Activated CD4-positive, alpha-beta memory T cell treated with anti-CD3 and anti-CD28 coated beads, Interleukin-2, amount 10 ng/mL, durations not matched to agents 7 days and 5 days (primary cell): ENCODE results near the gene TTC9B. TPM values are rescaled to one million over a fixed set of nuclear protein-coding genes. Genes with fewer than 3 reads are reported as not detected.

ENCODE experiments used
- CTCF ChIA-PET: fragments of 350-600 bp; sonication (Branson Sonifier 250); formaldehyde crosslinking; loops from one replicate; lab custom pipeline; 2021; ENCODE audit warnings: antibody characterized with exemption, inconsistent platforms; lab: Charles Lee
- POLR2A ChIA-PET: fragments of 350-600 bp; sonication (Branson Sonifier 250); formaldehyde crosslinking; loops from one replicate; lab custom pipeline; 2021; ENCODE audit warnings: antibody characterized with exemption; lab: Charles Lee
- DNase-seq: peaks from one replicate; pipeline ENCODE4 v3.0.0-alpha.2; 2020
- H3K27ac Mint-ChIP-seq: one replicate; pipeline ENCODE4 v1.8.0; 2021; ENCODE audit warnings: mild to moderate bottlenecking, mixed read lengths
- H3K27me3 Mint-ChIP-seq: one replicate; pipeline ENCODE4 v1.8.0; 2021; ENCODE audit warnings: mixed read lengths
- H3K36me3 Mint-ChIP-seq: one replicate; pipeline ENCODE4 v1.8.0; 2021; ENCODE audit warnings: low read depth, mixed read lengths
- H3K4me1 Mint-ChIP-seq: one replicate; pipeline ENCODE4 v1.8.0; 2021; ENCODE audit warnings: mixed read lengths
- H3K4me3 Mint-ChIP-seq: one replicate; pipeline ENCODE4 v1.8.0; 2021; ENCODE audit warnings: mild to moderate bottlenecking, mixed read lengths
- H3K9me3 Mint-ChIP-seq: one replicate; pipeline ENCODE4 v1.8.0; 2021; ENCODE audit warnings: mixed read lengths
- total RNA-seq, 2 experiments: library from RNA; stranded (reverse); gene quantifications; one replicate each; pipeline ENCODE4 v1.2.3, GENCODE V29; 2021

Gene TTC9B
- total RNA-seq, 2 experiments from 2014 or later, result not detected

DNA sequence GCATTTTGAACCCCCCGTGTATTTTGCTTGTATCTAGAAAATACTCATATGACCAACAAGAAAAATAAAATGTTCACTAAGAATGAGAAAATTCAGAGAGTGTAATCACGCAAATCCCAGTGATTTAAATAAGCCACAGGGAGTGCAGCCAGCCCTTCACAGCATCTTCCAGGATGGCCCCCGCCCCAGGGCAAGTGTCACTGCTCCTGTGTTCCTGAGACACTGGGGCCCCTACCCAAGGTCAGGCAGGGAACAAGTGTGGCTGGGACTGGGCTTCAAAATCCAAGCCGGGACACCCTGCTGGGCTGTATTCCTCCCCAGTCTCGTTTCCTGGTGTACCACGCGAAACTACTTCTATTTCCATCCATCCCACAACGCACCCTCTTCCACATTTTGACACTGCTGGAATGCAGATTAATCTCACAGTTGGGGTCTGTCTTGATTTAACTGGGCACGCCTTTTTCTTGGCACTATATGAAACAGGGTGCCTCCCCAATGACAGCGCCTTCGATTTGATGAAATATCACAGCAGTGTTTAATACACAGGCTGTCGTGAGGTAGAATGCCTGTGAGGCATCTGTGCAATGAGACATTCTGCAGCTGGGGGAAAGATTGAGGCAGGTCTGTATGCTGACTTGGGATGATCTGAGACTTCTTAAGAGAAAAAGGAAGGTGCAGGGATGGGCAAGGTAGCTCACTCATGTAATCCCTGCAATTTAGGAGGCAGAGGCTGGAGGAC lies 26.6 kb upstream of the TTC9B start:
- Mint-ChIP-seq H3K36me3 (peaks cover 9% of the 10 kb centered on the region), H3K27ac (no peak overlapping the region), H3K9me3 (no peaks in the 10 kb centered on the region), H3K4me3 (no peak overlapping the region), H3K4me1 (no peaks in the 10 kb centered on the region), H3K27me3 (no peaks in the 10 kb centered on the region)
- CTCF ChIA-PET, result interaction anchor here (0.7 kb wide), 1 partner anchor 91 kb away, joined by 3 read pairs; no protein-coding TSS in a partner anchor
- no peak for DNase-seq
- POLR2A ChIA-PET, result no interaction called here

DNA sequence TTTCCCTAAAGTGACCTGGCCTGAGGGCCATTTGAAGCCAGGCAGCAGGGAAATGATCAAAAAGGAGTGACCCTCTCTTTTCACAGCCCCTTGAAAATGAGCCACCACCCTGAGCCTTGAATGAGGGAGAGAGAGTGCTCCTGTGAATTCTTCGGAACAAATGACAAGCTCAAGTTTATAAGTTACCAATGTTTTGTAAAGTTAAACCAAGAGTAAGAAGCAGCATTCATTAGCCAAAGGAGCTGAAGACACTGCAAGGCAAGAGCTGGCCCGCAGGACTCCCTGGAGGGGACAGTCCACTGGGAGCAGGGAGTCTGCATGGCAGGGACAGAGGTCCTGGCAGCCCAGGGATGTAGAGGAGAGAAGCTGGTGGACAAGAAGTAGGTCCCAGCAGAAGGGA lies 25.0 kb upstream of the TTC9B start:
- no peak overlapping the region for H3K27ac Mint-ChIP-seq
- H3K4me3 Mint-ChIP-seq, result no peak overlapping the region
- POLR2A ChIA-PET, result no interaction called here
- DNase-seq, result no peak
- H3K36me3 Mint-ChIP-seq, result peaks cover 17% of the 10 kb centered on the region
- H3K9me3 Mint-ChIP-seq, result no peaks in the 10 kb centered on the region
- CTCF ChIA-PET, result no interaction called here
- H3K27me3 Mint-ChIP-seq, result no peaks in the 10 kb centered on the region
- H3K4me1 Mint-ChIP-seq, result no peaks in the 10 kb centered on the region

- no peaks in the 10 kb centered on the region for H3K4me1 Mint-ChIP-seq
- no peak overlapping the region for H3K27ac Mint-ChIP-seq
- ChIA-PET POLR2A (no interaction called here), CTCF (no interaction called here)
- no peak for DNase-seq
- H3K9me3 Mint-ChIP-seq, result no peaks in the 10 kb centered on the region
- H3K27me3 Mint-ChIP-seq, result no peaks in the 10 kb centered on the region
- H3K4me3 Mint-ChIP-seq, result no peak overlapping the region
- peaks cover 22% of the 10 kb centered on the region for H3K36me3 Mint-ChIP-seq
Observed at GRCh38 chr19:40242480-40242879, 24.3 kb upstream of the TTC9B start.

GRCh38 chr19:40241809-40242384 lies 23.7 kb upstream of the TTC9B start:
- peaks cover 24% of the 10 kb centered on the region for H3K36me3 Mint-ChIP-seq
- H3K27me3 Mint-ChIP-seq, result no peaks in the 10 kb centered on the region
- no peaks in the 10 kb centered on the region for H3K9me3 Mint-ChIP-seq
- H3K4me1 Mint-ChIP-seq, result no peaks in the 10 kb centered on the region
- no peak overlapping the region for H3K27ac Mint-ChIP-seq
- no peak for DNase-seq
- no peak overlapping the region for H3K4me3 Mint-ChIP-seq
- ChIA-PET CTCF (no interaction called here), POLR2A (no interaction called here)

DNA sequence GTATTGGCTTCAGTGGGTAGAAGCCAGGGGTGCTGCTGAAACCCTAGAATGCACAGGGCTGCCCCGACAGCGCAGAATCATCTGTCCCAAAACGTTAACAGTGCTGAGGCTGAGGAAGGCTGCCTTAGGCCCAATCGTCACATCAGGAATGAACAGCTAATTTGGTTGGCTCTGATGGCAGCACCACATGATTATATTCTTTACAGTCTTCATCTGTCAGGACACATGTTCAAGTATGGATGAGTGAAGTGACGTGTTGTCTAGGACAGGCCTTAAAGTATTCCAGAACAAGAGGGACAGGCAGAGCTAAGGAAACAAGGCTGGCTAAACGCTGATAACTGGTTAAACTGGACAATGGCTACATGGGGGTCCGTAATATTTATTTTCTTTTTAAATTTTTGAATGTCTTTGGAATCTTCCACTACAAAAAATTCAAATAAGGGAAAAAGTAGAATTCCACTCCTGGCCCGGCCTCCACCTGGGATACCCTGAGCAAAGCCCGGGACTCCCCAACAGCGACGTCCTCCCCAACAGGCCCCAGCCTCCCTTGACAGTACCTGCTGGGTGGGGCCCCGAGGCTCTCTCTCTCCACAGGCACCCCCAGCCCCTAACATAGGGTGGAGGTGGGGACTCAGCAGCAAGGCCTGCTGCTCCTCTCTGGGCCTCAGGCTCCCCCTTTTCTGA lies 23.1 kb upstream of the TTC9B start:
- Mint-ChIP-seq H3K4me3 (no peak overlapping the region), H3K27ac (no peak overlapping the region), H3K9me3 (no peaks in the 10 kb centered on the region), H3K27me3 (no peaks in the 10 kb centered on the region), H3K36me3 (peaks cover 25% of the 10 kb centered on the region), H3K4me1 (no peaks in the 10 kb centered on the region)
- ChIA-PET POLR2A (no interaction called here), CTCF (no interaction called here)
- no peak for DNase-seq

DNA sequence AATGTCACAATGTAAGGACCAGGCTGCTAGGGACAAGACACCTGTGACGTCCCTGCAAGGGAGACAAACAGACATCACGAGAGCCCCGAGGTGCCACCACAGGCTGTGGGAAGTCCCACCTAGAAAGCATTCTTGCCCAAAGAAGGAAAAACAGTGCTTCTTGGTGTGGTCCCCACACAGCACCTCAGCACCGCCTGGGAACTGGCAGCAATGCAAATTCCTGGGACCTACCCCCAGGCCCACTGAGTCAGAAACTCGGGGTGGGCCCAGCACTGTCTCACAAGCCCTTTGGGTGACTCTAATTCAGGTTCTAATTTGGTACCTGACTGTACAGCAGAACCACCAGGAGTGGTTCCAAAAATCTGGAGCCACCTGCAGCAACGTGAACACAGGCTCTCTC lies 22.1 kb upstream of the TTC9B start:
- no peak for DNase-seq
- POLR2A ChIA-PET, result no interaction called here
- no peaks in the 10 kb centered on the region for H3K9me3 Mint-ChIP-seq
- CTCF ChIA-PET, result no interaction called here
- H3K27ac Mint-ChIP-seq, result no peak overlapping the region
- H3K27me3 Mint-ChIP-seq, result no peaks in the 10 kb centered on the region
- H3K4me3 Mint-ChIP-seq, result no peak overlapping the region
- peaks cover 25% of the 10 kb centered on the region for H3K36me3 Mint-ChIP-seq
- no peaks in the 10 kb centered on the region for H3K4me1 Mint-ChIP-seq

GRCh38 chr19:40239415-40240226 lies 21.4 kb upstream of the TTC9B start:
- ChIA-PET POLR2A (no interaction called here), CTCF (no interaction called here)
- DNase-seq, result no peak
- H3K36me3 Mint-ChIP-seq, result peaks cover 25% of the 10 kb centered on the region
- H3K4me1 Mint-ChIP-seq, result no peaks in the 10 kb centered on the region
- no peak overlapping the region for H3K27ac Mint-ChIP-seq
- H3K9me3 Mint-ChIP-seq, result no peaks in the 10 kb centered on the region
- no peaks in the 10 kb centered on the region for H3K27me3 Mint-ChIP-seq
- no peak overlapping the region for H3K4me3 Mint-ChIP-seq

DNA sequence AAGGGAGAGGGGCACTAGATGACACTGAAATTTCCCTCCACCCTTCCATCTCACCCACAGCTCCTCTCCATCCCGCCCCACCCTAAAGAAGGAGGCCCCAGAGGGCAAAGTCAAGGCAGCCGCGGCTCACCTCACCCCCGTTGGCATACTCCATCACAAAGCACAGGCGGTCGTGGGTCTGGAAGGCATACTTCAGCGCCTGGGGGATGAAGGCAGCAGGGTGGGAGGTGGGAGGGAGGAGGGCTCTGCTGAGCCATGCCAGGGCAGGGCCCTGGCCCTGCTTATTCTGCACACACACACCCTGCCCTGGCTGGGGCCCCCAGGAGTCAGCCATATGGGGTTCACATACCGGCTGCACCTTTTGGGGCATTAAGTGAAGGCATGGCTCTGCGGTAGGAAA lies 20.6 kb upstream of the TTC9B start:
- CTCF ChIA-PET, result interaction anchor here (0.5 kb wide), 1 partner anchor 20 kb away, joined by 5 read pairs; no protein-coding TSS in a partner anchor
- H3K27me3 Mint-ChIP-seq, result no peaks in the 10 kb centered on the region
- H3K4me3 Mint-ChIP-seq, result no peak overlapping the region
- peaks cover 25% of the 10 kb centered on the region for H3K36me3 Mint-ChIP-seq
- H3K9me3 Mint-ChIP-seq, result no peaks in the 10 kb centered on the region
- DNase-seq, result no peak
- POLR2A ChIA-PET, result no interaction called here
- H3K4me1 Mint-ChIP-seq, result no peaks in the 10 kb centered on the region
- H3K27ac Mint-ChIP-seq, result no peak overlapping the region

DNA sequence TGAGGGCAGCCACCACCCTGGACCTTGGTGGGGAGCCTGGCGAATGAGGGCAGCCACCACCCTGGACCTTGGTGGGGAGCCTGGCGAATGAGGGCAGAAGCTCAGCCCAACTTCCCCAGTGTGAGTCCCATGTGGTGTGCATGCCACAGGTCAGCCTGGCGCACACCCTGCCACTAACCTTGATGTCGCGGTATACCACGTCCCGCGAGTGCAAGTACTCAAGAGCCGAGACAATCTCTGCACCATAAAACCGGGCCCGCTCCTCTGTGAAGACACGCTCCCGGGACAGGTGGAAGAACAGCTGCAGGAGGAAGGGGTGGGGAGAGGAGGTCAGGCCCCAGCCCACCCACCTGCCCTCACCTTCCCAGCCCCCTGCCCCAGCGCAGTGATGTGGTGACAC lies 19.6 kb upstream of the TTC9B start:
- Mint-ChIP-seq H3K9me3 (no peaks in the 10 kb centered on the region), H3K4me3 (no peak overlapping the region), H3K36me3 (peaks cover 25% of the 10 kb centered on the region), H3K27me3 (no peaks in the 10 kb centered on the region), H3K4me1 (no peaks in the 10 kb centered on the region), H3K27ac (no peak overlapping the region)
- DNase-seq, result no peak
- POLR2A ChIA-PET, result no interaction called here
- CTCF ChIA-PET, result no interaction called here

DNA sequence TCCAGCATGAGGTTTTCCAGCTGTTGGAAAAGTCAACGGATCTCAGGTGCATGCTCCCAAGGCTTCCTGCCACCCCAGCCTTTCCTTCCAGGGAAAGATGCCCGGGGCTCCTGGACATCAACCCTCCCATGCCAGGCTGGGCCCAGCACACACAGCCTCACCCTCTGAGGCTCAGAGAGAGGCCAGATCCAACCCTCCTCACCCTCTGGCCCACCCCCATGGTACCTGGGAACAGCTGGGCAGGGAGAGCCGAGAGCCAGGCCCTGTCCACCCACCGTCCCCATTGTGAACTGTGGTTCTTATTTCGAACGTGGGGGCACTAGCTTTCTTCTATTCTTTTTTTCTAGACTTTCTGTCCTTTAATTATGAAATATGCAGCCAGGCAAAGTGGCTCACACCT lies 18.2 kb upstream of the TTC9B start:
- Mint-ChIP-seq H3K36me3 (peaks cover 23% of the 10 kb centered on the region), H3K27ac (no peak overlapping the region), H3K4me3 (no peak overlapping the region), H3K4me1 (no peaks in the 10 kb centered on the region), H3K27me3 (no peaks in the 10 kb centered on the region), H3K9me3 (no peaks in the 10 kb centered on the region)
- ChIA-PET POLR2A (no interaction called here), CTCF (interaction anchor here (0.7 kb wide), 1 partner anchor 542 kb away, joined by 3 read pairs; no protein-coding TSS in a partner anchor)
- no peak for DNase-seq

- ChIA-PET CTCF (interaction anchor here (0.7 kb wide), 1 partner anchor 542 kb away, joined by 3 read pairs; no protein-coding TSS in a partner anchor), POLR2A (no interaction called here)
- H3K36me3 Mint-ChIP-seq, result peaks cover 20% of the 10 kb centered on the region
- no peak for DNase-seq
- H3K4me3 Mint-ChIP-seq, result no peak overlapping the region
- H3K4me1 Mint-ChIP-seq, result no peaks in the 10 kb centered on the region
- H3K27ac Mint-ChIP-seq, result no peak overlapping the region
- H3K27me3 Mint-ChIP-seq, result no peaks in the 10 kb centered on the region
- H3K9me3 Mint-ChIP-seq, result no peaks in the 10 kb centered on the region
Observed at GRCh38 chr19:40236026-40236355, 17.8 kb upstream of the TTC9B start.

DNA sequence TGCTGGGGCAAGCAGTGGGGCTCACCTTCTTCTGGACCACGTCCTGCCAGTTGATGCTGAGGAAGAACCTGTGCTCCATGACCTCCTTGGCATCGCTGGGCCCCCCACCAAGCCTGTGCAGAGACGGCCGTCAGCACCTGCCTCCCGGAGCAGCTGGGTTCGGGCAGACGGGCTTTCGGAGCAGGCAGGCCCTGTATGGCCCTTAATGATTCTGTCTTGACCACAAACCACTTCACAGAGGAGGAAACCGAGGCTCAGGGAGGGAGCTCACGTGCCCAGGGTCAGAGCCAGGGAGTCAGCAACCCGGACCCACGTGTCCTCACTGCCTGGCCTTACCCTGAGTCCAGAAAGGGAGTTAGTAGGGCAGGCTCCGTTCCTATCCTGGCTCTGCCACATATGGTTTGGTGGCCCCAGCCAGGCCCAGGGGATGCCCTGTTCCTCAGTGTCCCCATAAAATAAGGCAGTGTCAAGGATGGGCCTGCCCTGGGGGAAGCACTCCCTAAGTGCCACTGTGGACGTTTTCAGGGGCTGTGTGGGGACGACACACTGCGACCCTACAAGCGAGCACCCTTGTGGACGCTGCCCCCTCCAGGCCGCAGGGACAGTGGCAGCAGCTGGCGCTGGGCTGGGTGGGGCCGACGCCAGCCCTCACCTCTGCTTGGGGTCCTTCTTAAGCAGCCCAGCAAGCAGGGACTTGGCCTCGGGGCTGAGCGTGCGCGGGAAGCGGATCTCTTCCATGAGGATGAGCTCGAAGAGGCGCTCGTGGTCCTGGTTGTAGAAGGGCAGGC lies 17.2 kb upstream of the TTC9B start:
- no peaks in the 10 kb centered on the region for H3K9me3 Mint-ChIP-seq
- H3K27ac Mint-ChIP-seq, result no peak overlapping the region
- peaks cover 20% of the 10 kb centered on the region for H3K36me3 Mint-ChIP-seq
- no peak for DNase-seq
- H3K27me3 Mint-ChIP-seq, result no peaks in the 10 kb centered on the region
- no peaks in the 10 kb centered on the region for H3K4me1 Mint-ChIP-seq
- ChIA-PET CTCF (no interaction called here), POLR2A (no interaction called here)
- no peak overlapping the region for H3K4me3 Mint-ChIP-seq
